Esophagus muscularis mucosa (tissue), 4 donors: Measurements from ENCODE around the gene CRACDL. TPM values are rescaled to one million over a fixed set of nuclear protein-coding genes. Genes with fewer than 3 reads are reported as not detected.
A peak's percentile ranks its signal among the peaks of the same experiment; 100 is the strongest.
"Not testable (repeated sequence)": the region's sequence is repeated elsewhere in the genome, so short reads cannot be mapped to it uniquely, and the experiment has no call there.

Experiments
- DNase-seq: peaks from one replicate; pipeline ENCODE4 v3.0.0-alpha.2; 2017; ENCODE audit errors: extremely low spot score
- H3K27ac ChIP-seq, 4 donors: fragments of 200-600 bp; sonication (generic); replicated peaks in 1 of 4; 1 replicate in 3 of 4; 2 replicates in 1 of 4; pipeline ENCODE4 v1.5.1; 2016 to 2019; ENCODE audit warnings: mild to moderate bottlenecking in 1 of 4
- H3K27me3 ChIP-seq, 4 donors: fragments of 200-600 bp; sonication (generic); one replicate each; pipeline versions ENCODE4 v1.5.1 to v1.6.0; 2016 to 2019
- H3K36me3 ChIP-seq, 4 donors: fragments of 200-600 bp; sonication (generic); one replicate each; pipeline ENCODE4 v1.5.1; 2016 to 2019
- H3K4me1 ChIP-seq, 4 donors: fragments of 200-600 bp; sonication (generic); one replicate each; pipeline ENCODE4 v1.5.1; 2016 to 2019
- H3K4me3 ChIP-seq, 4 donors: fragments of 200-600 bp; sonication (generic); 1 replicate in 2 of 4; 2 replicates in 2 of 4; pipeline ENCODE4 v1.5.1; 2016 to 2019; ENCODE audit warnings: mild to moderate bottlenecking in 4 of 4, moderate library complexity in 1 of 4
- H3K9me3 ChIP-seq, 4 donors: fragments of 200-600 bp; sonication (generic); 1 replicate in 3 of 4; 2 replicates in 1 of 4; pipeline ENCODE4 v1.5.1; 2016 to 2019
- CTCF ChIP-seq, 3 experiments: fragments of 200-600 bp in 2 of 3; fragments of 450-650 bp in 1 of 3; sonication (generic) in 2 of 3; IDR thresholded peaks; one replicate each; pipeline ENCODE4 v1.5.1; 2017 to 2019; ENCODE audit warnings: antibody characterized with exemption in 3 of 3, mild to moderate bottlenecking in 2 of 3, moderate library complexity in 1 of 3
- EP300 ChIP-seq: sonication (generic); formaldehyde crosslinking; IDR thresholded peaks from one replicate; pipeline ENCODE4 v1.6.1; 2017; ENCODE audit warnings: antibody characterized with exemption
- POLR2A ChIP-seq: fragments of 450-650 bp; IDR thresholded peaks from one replicate; pipeline ENCODE4 v1.6.1; 2017; ENCODE audit warnings: antibody characterized with exemption, moderate library complexity, mild to moderate bottlenecking, low read depth
- POLR2AphosphoS5 ChIP-seq, 2 donors: sonication (generic); formaldehyde crosslinking; IDR thresholded peaks; one replicate each; pipeline ENCODE4 v1.6.1; 2017; ENCODE audit warnings: antibody characterized with exemption in 2 of 2
- WGBS: methylation state at CpG from one replicate; pipeline ENCODE4 v1.1.5; 2018; 5-methylcytosine and 5-hydroxymethylcytosine counted together
- intact Hi-C: fragments of 100-400 bp; cut with DNase I; formaldehyde crosslinking; loops from one replicate; pipeline ENCODE4 v1.15.1; 2023
- total RNA-seq, 4 donors: library from RNA; depleted of rRNA; stranded (reverse); fragments of >200 nt; gene quantifications; one replicate each; pipeline versions ENCODE4 v1.1.0 to v1.2.1, GENCODE V29; 2016

Gene CRACDL
- total RNA-seq, 4 donors from 2014 or later, result 1.7 to 4.7 (median 3.3) TPM

- no peak overlapping the region for H3K4me3 ChIP-seq
- peaks cover 0 to 33% (median 24%) of the 10 kb centered on the region in 4 donors for H3K9me3 ChIP-seq
- H3K27me3 ChIP-seq, result no peaks in the 10 kb centered on the region
- H3K27ac ChIP-seq, result no peak overlapping the region
- H3K36me3 ChIP-seq, result no peaks in the 10 kb centered on the region
- H3K4me1 ChIP-seq, result no peaks in the 10 kb centered on the region
- DNase-seq, result peak; percentile 90
- WGBS, result 92% methylated on average over 11 of the region's 11 CpGs
- no peak for TF ChIP-seq CTCF (IDR thresholded peaks at IDR 0.05)
- no peak for TF ChIP-seq POLR2AphosphoS5 (IDR thresholded peaks at IDR 0.05)
- no peak for TF ChIP-seq EP300
- no peak for TF ChIP-seq POLR2A
- intact Hi-C loops, result no loop called here
Observed at GRCh38 chr2:98882971-98883779, 52.9 kb downstream of the CRACDL start.

DNA sequence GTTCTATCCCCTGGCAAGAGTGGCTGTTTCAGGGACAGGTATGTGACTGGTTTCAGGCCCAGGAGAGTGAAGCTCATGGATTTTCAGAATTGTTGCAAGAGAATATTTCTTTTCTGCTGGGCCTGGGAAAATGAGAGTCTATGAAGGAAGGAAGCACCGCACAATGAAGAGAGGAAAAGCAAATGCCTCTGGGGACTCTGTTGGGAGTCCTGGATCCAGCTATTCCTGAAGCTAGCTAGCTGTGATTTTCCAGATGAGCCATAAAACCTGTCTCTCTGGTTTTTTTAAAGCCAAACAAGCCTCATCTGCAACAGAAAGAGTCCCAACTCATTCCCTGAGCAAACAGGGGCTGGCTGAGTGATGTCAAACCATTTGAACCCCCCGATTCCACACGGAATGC, 53.7 kb downstream of the CRACDL start:
- peaks cover 0 to 25% (median 16%) of the 10 kb centered on the region in 4 donors for H3K9me3 ChIP-seq
- no peak overlapping the region for H3K27ac ChIP-seq
- H3K4me3 ChIP-seq, result no peak overlapping the region
- H3K27me3 ChIP-seq, result no peaks in the 10 kb centered on the region
- H3K36me3 ChIP-seq, result no peaks in the 10 kb centered on the region
- DNase-seq, result no peak
- no peaks in the 10 kb centered on the region for H3K4me1 ChIP-seq
- 93% methylated on average over 3 of the region's 3 CpGs for WGBS
- intact Hi-C loops, result no loop called here
- TF ChIP-seq EP300 (no peak), CTCF (IDR thresholded peaks at IDR 0.05) (no peak), POLR2AphosphoS5 (IDR thresholded peaks at IDR 0.05) (no peak), POLR2A (no peak)

DNA sequence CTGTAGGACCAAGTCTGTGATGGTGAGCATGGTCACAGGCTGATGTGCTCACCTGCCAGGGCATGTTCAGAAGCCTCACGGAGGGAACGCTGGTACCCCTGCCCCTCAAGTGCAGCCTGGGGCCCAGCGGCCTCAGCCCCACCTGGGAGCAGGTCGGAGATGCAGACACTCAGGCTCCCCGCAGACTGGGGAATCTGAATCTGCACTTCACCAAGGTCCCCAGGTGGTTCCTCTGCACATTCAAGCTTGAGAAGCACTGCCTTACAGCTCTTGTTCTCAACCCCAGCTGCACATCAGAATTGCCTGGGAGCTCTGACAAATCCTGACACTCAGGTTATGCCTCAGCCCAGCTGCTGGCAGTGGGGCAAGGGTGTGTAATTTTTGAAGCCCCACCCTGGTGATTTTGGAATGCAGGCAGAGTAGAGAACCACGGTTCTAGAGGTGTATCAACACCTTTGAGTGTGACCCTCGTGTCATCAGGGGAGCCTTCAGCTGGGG, 54.8 kb downstream of the CRACDL start:
- intact Hi-C loops, result no loop called here
- WGBS, result 73% methylated on average over 5 of the region's 7 CpGs
- no peak for TF ChIP-seq POLR2A
- Histone ChIP-seq H3K36me3 (no peaks in the 10 kb centered on the region), H3K4me1 (no peaks in the 10 kb centered on the region), H3K9me3 (peaks cover 0 to 15% (median 7%) of the 10 kb centered on the region in 4 donors), H3K27ac (no peak overlapping the region), H3K4me3 (no peak overlapping the region), H3K27me3 (no peaks in the 10 kb centered on the region)
- peak; percentile 53 for DNase-seq

DNA sequence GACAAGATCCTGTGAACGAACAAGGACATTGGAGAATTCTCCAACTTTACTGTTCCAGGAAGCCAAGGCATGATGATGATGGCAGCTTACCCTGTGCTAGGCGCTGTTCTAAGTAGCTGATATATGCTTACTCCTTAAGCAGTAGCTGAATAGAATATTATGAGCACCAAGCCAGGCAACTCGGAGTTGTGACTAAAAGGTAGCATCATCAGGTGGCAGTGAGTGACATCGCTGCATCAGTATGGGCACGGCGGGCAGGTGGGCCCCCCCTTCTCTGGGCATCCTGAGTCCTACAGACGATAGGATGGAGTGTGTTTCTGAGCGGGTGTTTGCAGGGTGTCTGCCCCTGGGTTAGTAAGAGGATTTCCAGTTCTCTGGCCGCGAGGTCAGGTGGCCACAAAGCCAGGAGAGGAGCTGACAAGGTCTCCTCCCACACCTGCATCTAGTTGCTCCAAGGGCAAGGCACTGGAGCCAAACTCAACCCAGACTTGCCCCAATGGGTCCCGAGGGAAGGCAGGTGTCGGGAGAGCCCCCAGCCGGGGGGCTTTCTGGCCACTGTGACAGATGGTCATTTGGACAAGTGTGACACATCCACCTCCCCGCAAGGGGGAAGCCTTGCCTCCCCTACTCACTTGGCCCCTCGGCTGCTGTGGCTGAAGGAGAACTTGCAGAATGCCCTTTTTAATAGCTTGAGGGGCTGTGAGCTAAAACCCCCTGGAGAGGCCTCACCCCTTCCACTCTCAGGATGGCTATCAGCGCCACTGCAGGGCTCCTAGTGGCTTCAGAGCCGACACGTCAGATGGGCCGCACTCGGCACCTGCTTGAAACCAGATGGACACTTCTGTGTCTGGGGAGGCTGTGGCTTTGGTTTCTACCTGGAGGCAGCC, 55.5 kb downstream of the CRACDL start:
- Histone ChIP-seq H3K4me3 (no peak overlapping the region), H3K4me1 (no peaks in the 10 kb centered on the region), H3K27ac (no peak overlapping the region), H3K36me3 (no peaks in the 10 kb centered on the region), H3K27me3 (no peaks in the 10 kb centered on the region), H3K9me3 (peaks cover 0 to 9% (median 2%) of the 10 kb centered on the region in 4 donors)
- intact Hi-C loops, result no loop called here
- TF ChIP-seq EP300, result no peak
- DNase-seq, result peak; percentile 90
- 87% methylated on average over 17 of the region's 20 CpGs for WGBS

DNA sequence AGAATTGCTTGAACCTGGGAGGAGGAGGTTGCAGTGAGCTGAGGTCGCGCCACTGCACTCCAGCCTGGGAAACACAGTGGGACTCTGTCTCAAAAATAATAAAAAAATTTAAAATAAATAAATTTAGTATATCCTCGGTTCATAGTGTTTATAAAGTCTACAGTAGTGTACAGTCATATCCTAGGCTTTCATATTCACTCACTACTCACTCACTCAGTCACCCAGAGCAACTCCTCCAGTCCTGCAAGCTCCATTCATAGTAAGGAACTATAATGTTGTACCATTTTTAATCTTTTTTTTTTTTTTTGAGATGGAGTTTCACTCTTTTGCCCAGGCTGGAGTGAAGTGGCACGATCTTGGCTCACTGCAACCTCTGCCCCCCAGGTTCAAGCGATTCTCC, 58.4 kb downstream of the CRACDL start:
- DNase-seq, H3K9me3 ChIP-seq, intact Hi-C loops, H3K27ac ChIP-seq, H3K4me3 ChIP-seq, H3K4me1 ChIP-seq, H3K36me3 ChIP-seq, H3K27me3 ChIP-seq: not testable (repeated sequence)
- WGBS, result 90% methylated on average over 5 of the region's 5 CpGs

DNA sequence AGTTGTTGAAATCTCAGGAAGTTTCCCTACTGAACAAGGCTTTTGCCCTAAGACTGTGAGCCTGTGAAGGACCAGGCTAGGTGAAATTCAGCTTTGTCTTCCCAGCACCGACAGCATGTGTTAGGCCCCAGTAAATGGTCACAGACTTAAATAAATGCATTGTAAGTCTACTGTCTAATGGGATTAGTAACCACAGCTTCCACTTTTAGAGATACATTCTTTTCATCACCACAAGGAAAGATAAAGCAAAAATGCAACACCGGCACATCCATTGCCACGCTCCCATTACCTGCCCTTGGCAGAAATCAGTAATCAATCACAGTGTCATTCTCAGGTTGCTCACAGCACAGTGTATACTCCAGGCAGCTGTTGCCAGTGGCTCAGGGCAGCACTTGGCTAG, 59.3 kb downstream of the CRACDL start:
- H3K36me3 ChIP-seq, result no peaks in the 10 kb centered on the region
- DNase-seq, result no peak
- intact Hi-C loops, result no loop called here
- H3K9me3 ChIP-seq, result no peaks in the 10 kb centered on the region
- no peaks in the 10 kb centered on the region for H3K4me1 ChIP-seq
- no peak overlapping the region for H3K27ac ChIP-seq
- 61% methylated on average over 3 of the region's 3 CpGs for WGBS
- no peak overlapping the region for H3K4me3 ChIP-seq
- no peaks in the 10 kb centered on the region for H3K27me3 ChIP-seq
- TF ChIP-seq CTCF (IDR thresholded peaks at IDR 0.05) (no peak), POLR2A (no peak), EP300 (no peak), POLR2AphosphoS5 (IDR thresholded peaks at IDR 0.05) (no peak)
